ENCODE data around the gene COL15A1.

Gene COL15A1

DNA sequence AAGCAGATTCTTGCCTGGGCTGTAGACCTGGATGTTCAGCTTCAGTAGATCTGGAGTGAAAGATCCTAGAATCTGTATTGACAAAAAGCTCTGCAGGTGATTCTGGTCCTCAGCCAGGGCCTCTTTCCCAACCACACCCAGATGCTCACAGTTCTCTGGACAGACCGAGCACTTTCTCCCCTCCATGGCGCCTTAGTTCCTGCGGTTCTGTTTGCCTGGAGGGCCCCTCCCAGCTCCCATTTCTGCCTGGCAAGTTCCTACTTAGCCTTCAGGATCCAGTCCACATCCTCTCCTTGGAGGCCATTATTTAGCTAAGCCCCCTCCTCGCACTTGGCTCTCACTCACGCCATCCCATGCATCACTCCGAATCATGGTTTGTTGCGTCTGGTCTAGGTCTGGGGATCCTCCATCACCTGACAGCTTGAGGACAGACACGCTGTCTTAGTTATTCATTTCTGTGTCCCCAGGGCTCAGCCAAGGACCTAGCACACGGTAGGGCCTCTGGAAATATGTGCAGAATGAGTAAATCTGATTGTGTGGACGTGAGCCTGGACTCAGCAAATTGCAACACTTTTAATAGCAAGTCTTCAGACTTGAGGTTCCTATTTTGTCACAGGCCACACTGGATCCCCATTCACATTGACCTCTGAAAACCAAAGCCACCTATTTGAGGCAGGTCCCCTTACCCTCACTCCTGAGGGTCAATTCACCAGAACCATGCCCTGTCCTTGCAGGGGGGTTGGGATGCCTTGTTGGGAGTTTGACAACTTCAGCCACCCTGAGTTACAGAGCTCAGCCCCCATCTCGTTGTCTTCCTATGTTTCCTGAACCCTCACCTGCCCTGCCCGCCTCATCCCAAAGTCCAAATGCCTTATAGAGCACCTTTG is 50.7 kb downstream of the COL15A1 start:
- Histone ChIP-seq H3K36me3 (ENCODE audit: insufficient read depth, low read length) (no peaks in the 10 kb centered on the region), H3F3A (ENCODE audit: low read depth) (no peaks in the 10 kb centered on the region), H3K4me3 (ENCODE audit: low read length, poor library complexity, severe bottlenecking) (no peak overlapping the region), H3K9ac (ENCODE audit: low read depth, low read length, poor library complexity, severe bottlenecking) (no peak overlapping the region), H2AFZ (ENCODE audit: low read length) (no peak overlapping the region), H3K4me1 (ENCODE audit: insufficient read depth, low read length, poor library complexity, severe bottlenecking) (no peaks in the 10 kb centered on the region), H3K27me3 (ENCODE audit: insufficient read depth, low read length, poor library complexity, severe bottlenecking) (no peaks in the 10 kb centered on the region), H3K4me2 (ENCODE audit: low read depth, low read length, poor library complexity, severe bottlenecking) (no peak overlapping the region), H3K9me2 (replicated peaks; ENCODE audit: low read depth, low read length) (no peaks in the 10 kb centered on the region), H4K20me1 (ENCODE audit: insufficient read depth, low read length, poor library complexity, severe bottlenecking) (no peaks in the 10 kb centered on the region), H3K9me3 (ENCODE audit: insufficient read depth, low read depth, low read length) (no peaks in the 10 kb centered on the region), H3K79me2 (ENCODE audit: insufficient read depth, low read length) (no peaks in the 10 kb centered on the region)
- TF ChIP-seq CTCF (conservative IDR thresholded peaks at IDR 0.05; ENCODE audit: low read length) (no peak), EZH2phosphoT487 (IDR thresholded peaks at IDR 0.05; ENCODE audit: borderline replicate concordance) (no peak)

- Histone ChIP-seq H3K4me3 (ENCODE audit: low read length, poor library complexity, severe bottlenecking) (no peak overlapping the region), H3K4me2 (ENCODE audit: low read depth, low read length, poor library complexity, severe bottlenecking) (no peak overlapping the region), H3K9me2 (replicated peaks; ENCODE audit: low read depth, low read length) (no peaks in the 10 kb centered on the region), H3F3A (ENCODE audit: low read depth) (no peaks in the 10 kb centered on the region), H3K36me3 (ENCODE audit: insufficient read depth, low read length) (no peaks in the 10 kb centered on the region), H3K79me2 (ENCODE audit: insufficient read depth, low read length) (no peaks in the 10 kb centered on the region), H3K9me3 (ENCODE audit: insufficient read depth, low read depth, low read length) (no peaks in the 10 kb centered on the region), H3K9ac (ENCODE audit: low read depth, low read length, poor library complexity, severe bottlenecking) (no peak overlapping the region), H4K20me1 (ENCODE audit: insufficient read depth, low read length, poor library complexity, severe bottlenecking) (no peaks in the 10 kb centered on the region), H3K27me3 (ENCODE audit: insufficient read depth, low read length, poor library complexity, severe bottlenecking) (no peaks in the 10 kb centered on the region), H3K4me1 (ENCODE audit: insufficient read depth, low read length, poor library complexity, severe bottlenecking) (no peaks in the 10 kb centered on the region), H2AFZ (ENCODE audit: low read length) (no peak overlapping the region)
- TF ChIP-seq EZH2phosphoT487 (IDR thresholded peaks at IDR 0.05; ENCODE audit: borderline replicate concordance) (no peak), CTCF (conservative IDR thresholded peaks at IDR 0.05; ENCODE audit: low read length) (no peak)
Observed at GRCh38 chr9:98995059-98995671, 51.5 kb downstream of the COL15A1 start.

DNA sequence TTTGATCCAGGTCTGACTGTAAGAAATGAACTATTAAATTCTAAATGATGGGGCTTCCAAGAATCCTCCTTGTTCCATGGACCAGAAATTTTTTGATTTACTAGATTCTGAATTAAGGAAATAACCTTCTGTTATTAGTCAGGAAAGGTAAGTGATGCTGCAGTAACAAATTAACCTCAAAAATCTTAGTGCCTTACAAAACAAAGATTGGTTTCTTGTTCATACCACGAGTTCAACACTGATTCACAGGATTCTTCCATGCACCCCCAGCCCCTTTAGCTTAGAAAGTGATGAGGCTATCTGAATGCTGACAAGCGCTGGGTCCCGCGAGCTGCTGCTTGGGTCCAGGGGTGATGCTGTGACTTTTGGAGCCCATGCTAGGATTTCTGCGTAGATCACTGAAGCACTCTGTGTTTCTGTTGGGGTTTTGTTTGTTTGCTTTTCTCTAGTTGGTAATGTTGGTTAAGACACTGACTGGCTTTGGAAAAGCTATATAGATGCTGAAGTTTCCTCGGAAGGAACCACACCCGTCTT is 52.3 kb downstream of the COL15A1 start:
- H3K9me3 ChIP-seq (ENCODE audit: insufficient read depth, low read depth, low read length), result no peaks in the 10 kb centered on the region
- H3K9ac ChIP-seq (ENCODE audit: low read depth, low read length, poor library complexity, severe bottlenecking), result no peak overlapping the region
- H3K4me3 ChIP-seq (ENCODE audit: low read length, poor library complexity, severe bottlenecking), result no peak overlapping the region
- no peaks in the 10 kb centered on the region for H3K9me2 ChIP-seq (replicated peaks; ENCODE audit: low read depth, low read length)
- no peaks in the 10 kb centered on the region for H3K79me2 ChIP-seq (ENCODE audit: insufficient read depth, low read length)
- no peak overlapping the region for H3K4me2 ChIP-seq (ENCODE audit: low read depth, low read length, poor library complexity, severe bottlenecking)
- H2AFZ ChIP-seq (ENCODE audit: low read length), result no peak overlapping the region
- H3K36me3 ChIP-seq (ENCODE audit: insufficient read depth, low read length), result no peaks in the 10 kb centered on the region
- peaks cover 5% of the 10 kb centered on the region for H3K4me1 ChIP-seq (ENCODE audit: insufficient read depth, low read length, poor library complexity, severe bottlenecking)
- H3K27me3 ChIP-seq (ENCODE audit: insufficient read depth, low read length, poor library complexity, severe bottlenecking), result no peaks in the 10 kb centered on the region
- no peaks in the 10 kb centered on the region for H3F3A ChIP-seq (ENCODE audit: low read depth)
- no peak for TF ChIP-seq CTCF (conservative IDR thresholded peaks at IDR 0.05; ENCODE audit: low read length)
- TF ChIP-seq EZH2phosphoT487 (IDR thresholded peaks at IDR 0.05; ENCODE audit: borderline replicate concordance), result no peak
- no peaks in the 10 kb centered on the region for H4K20me1 ChIP-seq (ENCODE audit: insufficient read depth, low read length, poor library complexity, severe bottlenecking)
